HS-27A (cell line): ENCODE results near the gene ADNP.

Experiments used
- DNase-seq: peaks from one replicate; pipeline ENCODE4 v3.0.0-alpha.2; 2012; ENCODE audit warnings: low read depth, missing footprints

ADNP gene

GRCh38 chr20:50872560-50873425, 58.4 kb downstream of the ADNP start:
- DNase-seq, result no peak

- no peak for DNase-seq
Observed at GRCh38 chr20:50870561-50871161, 60.6 kb downstream of the ADNP start.

- DNase-seq, result no peak
Observed at GRCh38 chr20:50868509-50869495, 62.4 kb downstream of the ADNP start.

GRCh38 chr20:50867805-50868204, 63.4 kb downstream of the ADNP start:
- no peak for DNase-seq

GRCh38 chr20:50866831-50867230, 64.4 kb downstream of the ADNP start:
- no peak for DNase-seq

GRCh38 chr20:50866036-50866685, 65.1 kb downstream of the ADNP start:
- DNase-seq, result no peak

- DNase-seq, result no peak
Observed at GRCh38 chr20:50865591-50865990, 65.6 kb downstream of the ADNP start.

GRCh38 chr20:50865114-50865513, 66.1 kb downstream of the ADNP start:
- DNase-seq, result no peak

GRCh38 chr20:50862546-50862945, 68.7 kb downstream of the ADNP start:
- no peak for DNase-seq

- DNase-seq, result no peak
Observed at GRCh38 chr20:50861012-50861411, 70.2 kb downstream of the ADNP start.

GRCh38 chr20:50859161-50859560, 72.1 kb downstream of the ADNP start:
- no peak for DNase-seq

- no peak for DNase-seq
Observed at GRCh38 chr20:50858525-50858924, 72.7 kb downstream of the ADNP start.

GRCh38 chr20:50857348-50857747, 73.9 kb downstream of the ADNP start:
- no peak for DNase-seq

- no peak for DNase-seq
Observed at GRCh38 chr20:50856475-50857041, 74.7 kb downstream of the ADNP start.

GRCh38 chr20:50855498-50856474, 75.5 kb downstream of the ADNP start:
- no peak for DNase-seq

- no peak for DNase-seq
Observed at GRCh38 chr20:50854506-50855249, 76.6 kb downstream of the ADNP start.

GRCh38 chr20:50852085-50852484, 79.2 kb downstream of the ADNP start:
- no peak for DNase-seq

GRCh38 chr20:50850721-50851286, 80.4 kb downstream of the ADNP start:
- DNase-seq, result no peak
